ENCODE data around the gene GPR173.

GPR173 gene

GRCh38 chrX:53048169-53049126, at the start of gene GPR173:
Gene GPR173, plus strand, starts transcription at chrX:53048789. Its CDS starts 27,833 bp downstream, at chrX:53076622.
- peak; percentile 69 for DNase-seq

GRCh38 chrX:53000447-53001135, 48.0 kb upstream of the GPR173 start:
- no peak for DNase-seq

GRCh38 chrX:53001958-53002357, 46.6 kb upstream of the GPR173 start:
- no peak for DNase-seq

GRCh38 chrX:53003111-53003510, 45.5 kb upstream of the GPR173 start:
- no peak for DNase-seq

- DNase-seq, result no peak
These were observed 44.6 kb upstream of the GPR173 start for GRCh38 chrX:53004038-53004437.

- DNase-seq, result no peak
These were observed 43.8 kb upstream of the GPR173 start for GRCh38 chrX:53004811-53005210.

GRCh38 chrX:53005327-53005726, 43.3 kb upstream of the GPR173 start:
- DNase-seq, result no peak

GRCh38 chrX:53009032-53009431, 39.6 kb upstream of the GPR173 start:
- no peak for DNase-seq

- no peak for DNase-seq
These were observed 35.3 kb upstream of the GPR173 start for GRCh38 chrX:53013291-53013690.

- DNase-seq, result peak; percentile 4
These were observed 30.0 kb upstream of the GPR173 start for GRCh38 chrX:53018627-53019026.

GRCh38 chrX:53022381-53022780, 26.2 kb upstream of the GPR173 start:
- DNase-seq, result no peak

- no peak for DNase-seq
These were observed 19.9 kb upstream of the GPR173 start for GRCh38 chrX:53028678-53029077.

- no peak for DNase-seq
These were observed 17.2 kb upstream of the GPR173 start for GRCh38 chrX:53031380-53031779.

GRCh38 chrX:53036149-53036548, 12.4 kb upstream of the GPR173 start:
- no peak for DNase-seq

GRCh38 chrX:53039236-53039635, 9.4 kb upstream of the GPR173 start:
- no peak for DNase-seq

- peak; percentile 75 for DNase-seq
These were observed 3.6 kb upstream of the GPR173 start for GRCh38 chrX:53044995-53045394.

- no peak for DNase-seq
These were observed 1.4 kb upstream of the GPR173 start for GRCh38 chrX:53047228-53047627.

- DNase-seq, result no peak
These were observed 533 bp downstream of the GPR173 start for GRCh38 chrX:53049127-53049517.

GRCh38 chrX:53050841-53051240, 2.3 kb downstream of the GPR173 start:
- no peak for DNase-seq

GRCh38 chrX:53055244-53055849, 6.8 kb downstream of the GPR173 start:
- DNase-seq, result no peak

- DNase-seq, result no peak
These were observed 7.7 kb downstream of the GPR173 start for GRCh38 chrX:53056292-53056691.

- no peak for DNase-seq
These were observed 16.5 kb downstream of the GPR173 start for GRCh38 chrX:53065104-53065503.

GRCh38 chrX:53071064-53071463, 22.5 kb downstream of the GPR173 start:
- no peak for DNase-seq
